HG03521 (cell line): ENCODE measurements around the gene NFIX.

Source experiments
- ATAC-seq: cut with Tn5 transposase; IDR thresholded peaks from one replicate; pipeline ENCODE4 v1.9.1; 2021; ENCODE audit warnings: mild to moderate bottlenecking, moderate library complexity; ENCODE audit not compliant: unreplicated experiment

NFIX gene

DNA sequence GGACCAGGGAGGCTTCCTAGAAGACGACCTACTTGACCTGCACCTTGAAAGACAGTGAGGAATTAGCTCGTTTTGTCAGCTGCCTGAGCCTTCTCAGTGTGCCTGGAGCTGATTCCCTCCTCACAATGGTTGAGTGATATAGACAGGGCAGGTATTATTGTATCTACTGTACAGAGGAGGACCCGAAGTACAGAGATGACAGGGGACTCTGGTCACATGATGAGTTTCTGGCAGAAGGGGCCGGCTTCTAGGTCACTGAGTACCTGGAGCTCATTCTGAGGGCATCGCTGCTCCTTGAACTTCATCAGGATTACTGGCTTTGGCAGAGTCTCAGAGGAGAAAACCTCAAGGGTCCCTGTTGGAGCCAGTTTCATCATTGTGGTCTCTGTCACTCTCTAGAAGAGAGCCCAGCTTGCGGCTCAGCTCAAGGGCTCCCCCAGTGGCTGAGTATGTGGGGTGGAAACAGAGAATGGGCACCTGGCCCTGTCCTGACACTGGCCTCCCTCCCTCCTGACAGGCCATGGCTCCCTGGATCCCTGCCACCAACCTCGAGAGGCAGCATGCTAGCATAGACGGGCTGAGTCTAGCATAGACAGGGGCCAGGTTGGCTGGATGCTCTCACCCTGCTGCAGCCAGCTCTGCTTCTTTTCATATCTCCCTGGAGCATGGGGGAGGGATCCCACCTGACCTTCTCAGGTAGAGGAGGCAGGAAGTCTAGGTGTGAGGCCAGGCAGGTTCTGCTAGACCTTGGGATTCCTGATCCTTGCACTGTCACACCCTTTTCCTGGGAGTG lies 38.7 kb downstream of the NFIX start:
- ATAC-seq, result no peak

DNA sequence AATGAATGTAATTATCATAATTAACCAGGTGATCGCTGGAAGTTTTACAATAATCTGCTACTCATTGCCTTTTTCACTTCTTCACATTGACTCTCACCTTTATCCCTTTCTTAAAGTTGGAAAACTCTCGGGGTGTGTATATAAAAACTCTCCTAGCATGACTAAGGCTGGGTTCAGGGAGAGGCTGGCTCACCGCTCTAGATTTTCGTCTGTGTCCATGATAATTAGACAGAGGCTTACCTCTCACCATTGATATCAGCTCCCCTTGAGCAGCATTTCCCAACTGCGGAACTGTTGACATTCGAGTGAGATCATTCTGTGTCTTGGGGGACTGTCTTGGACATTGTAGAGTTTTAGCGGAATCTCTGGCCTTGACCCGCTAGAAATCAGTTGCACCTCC lies 39.4 kb downstream of the NFIX start:
- ATAC-seq, result no peak

DNA sequence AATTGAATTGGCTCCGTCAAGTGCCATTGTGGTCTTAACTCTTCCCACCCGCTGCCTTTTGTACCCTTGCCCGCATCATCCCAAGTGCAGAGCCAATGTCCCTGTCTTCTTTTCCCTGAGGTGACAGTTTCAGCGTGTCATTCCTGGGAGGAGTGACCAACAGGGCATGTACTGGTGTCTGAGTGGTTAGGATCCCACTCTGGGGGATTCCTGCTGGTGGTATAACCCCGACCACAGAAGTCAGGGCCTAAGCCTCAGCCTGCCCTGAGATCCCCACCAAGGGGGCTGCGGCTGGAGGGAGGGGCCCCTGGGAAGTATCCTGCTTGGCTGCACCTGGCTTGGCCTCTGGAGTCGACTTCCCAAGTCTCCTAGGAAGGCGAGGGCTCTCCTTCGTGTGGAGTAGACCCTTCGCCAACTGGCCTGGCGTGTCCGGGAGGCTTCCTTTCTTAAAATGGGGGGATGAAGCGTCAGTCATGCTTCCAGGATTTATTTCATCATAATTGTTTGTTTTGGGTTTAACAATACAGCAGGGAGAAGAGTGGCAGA lies 40.6 kb downstream of the NFIX start:
- ATAC-seq, result no peak

DNA sequence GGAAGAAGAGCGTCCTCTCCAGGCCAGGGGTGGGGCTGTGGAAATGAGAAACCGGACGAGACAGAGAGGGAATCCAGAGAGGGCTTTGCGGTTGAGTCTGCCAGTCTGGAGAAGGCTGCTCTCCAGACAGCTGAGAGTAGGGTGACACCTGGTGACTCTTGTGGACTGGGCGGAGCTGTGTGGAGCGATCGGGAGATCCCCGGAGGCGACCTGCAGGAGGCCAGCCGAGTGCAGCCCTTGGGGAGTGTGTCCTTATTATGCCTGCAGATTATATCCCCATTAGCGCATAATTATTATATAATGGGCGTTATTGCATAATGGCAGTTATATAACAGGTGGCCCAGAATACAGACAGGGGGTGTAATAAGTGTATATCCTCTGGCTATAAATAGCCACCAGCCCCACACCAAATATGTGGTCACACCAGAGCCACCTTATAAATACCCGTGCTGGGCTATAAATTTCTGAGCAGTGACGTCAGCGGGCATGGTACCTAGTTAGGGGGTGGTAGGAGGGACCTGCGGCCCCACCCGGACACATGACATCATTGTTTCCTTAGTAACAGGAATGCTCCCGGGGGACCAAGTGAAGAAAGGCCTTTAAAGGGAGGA lies 41.2 kb downstream of the NFIX start:
- no peak for ATAC-seq

DNA sequence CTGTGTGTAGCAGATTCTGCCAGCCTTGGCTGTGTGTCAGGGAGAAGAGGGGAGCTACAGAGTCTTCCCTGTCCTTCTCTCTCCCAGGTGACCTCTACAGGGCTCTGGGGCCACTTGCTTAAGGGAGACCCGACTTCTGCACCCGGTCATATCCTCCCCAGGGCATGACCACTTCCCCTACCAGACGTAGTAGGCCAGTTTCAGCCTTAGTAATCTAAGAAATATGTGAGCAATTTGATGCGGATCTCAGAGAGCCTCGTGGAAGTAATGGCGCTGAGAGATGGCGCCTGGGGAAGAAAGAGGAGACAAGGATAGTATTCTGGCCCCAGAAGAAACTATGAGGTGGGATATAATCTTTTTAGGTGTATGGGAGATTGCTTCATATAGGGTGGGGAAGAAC lies 41.9 kb downstream of the NFIX start:
- ATAC-seq, result no peak

DNA sequence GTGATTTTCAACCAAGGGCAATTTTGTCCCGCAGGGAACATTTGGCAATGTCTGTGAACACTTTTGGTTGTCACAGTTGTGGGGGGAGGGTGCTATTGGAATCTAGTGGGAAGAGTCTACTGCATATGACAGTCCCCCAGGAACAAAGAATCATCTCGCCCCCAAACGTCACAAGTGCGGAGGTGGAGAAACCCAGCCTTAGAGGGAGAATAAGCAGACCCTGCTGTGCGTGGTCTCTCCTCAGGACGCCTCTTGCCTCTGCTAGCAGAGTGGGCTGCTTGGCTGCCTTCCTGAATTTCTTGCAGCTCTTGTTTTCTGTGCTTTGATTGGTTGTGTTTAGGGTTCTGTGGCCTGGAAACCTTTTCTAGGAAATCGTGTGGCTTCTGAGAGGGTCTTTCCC lies 42.5 kb downstream of the NFIX start:
- ATAC-seq, result no peak

DNA sequence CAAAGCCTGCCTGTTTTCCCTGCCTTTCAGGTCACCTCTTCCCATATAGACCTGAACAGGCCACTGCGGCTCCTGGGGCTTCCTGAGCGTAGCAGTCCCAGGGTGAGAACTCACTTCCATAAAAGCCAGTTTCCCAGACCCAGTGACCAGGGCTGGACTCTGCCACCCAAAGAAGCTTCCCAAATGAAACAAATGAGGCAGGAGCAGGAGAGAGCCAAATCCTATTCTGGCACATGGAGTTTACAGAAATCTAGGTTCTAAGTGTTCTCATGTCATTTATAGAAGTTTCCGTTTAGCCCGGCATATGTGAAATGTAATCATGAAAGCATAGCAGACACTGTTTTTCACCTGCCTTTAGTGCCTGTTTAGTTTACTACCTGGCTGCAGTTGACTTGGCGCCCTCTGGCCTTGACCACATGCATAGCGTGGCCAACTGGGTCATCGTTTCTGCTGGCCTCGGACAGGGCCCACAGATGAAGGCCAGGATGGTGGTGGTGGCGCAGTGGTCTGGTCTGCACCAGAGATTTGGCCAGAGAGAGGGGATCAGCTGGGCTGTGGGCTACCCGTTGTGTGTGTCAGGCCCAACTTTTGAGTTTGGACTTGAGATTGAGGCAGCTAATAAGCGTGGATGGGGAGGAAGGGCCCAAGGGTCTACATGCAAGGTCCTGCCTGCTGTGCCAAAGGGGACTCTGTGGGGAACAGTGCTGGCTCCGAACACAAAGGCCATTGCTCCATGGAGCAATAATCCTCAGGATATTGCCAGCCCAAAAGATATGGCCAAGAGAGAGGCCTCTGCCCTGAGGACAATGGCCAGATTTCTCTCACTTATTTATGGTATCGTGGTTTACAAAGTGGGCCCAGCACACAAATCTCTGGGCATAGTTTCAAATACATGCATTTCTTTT lies 43.3 kb downstream of the NFIX start:
- ATAC-seq, result no peak

DNA sequence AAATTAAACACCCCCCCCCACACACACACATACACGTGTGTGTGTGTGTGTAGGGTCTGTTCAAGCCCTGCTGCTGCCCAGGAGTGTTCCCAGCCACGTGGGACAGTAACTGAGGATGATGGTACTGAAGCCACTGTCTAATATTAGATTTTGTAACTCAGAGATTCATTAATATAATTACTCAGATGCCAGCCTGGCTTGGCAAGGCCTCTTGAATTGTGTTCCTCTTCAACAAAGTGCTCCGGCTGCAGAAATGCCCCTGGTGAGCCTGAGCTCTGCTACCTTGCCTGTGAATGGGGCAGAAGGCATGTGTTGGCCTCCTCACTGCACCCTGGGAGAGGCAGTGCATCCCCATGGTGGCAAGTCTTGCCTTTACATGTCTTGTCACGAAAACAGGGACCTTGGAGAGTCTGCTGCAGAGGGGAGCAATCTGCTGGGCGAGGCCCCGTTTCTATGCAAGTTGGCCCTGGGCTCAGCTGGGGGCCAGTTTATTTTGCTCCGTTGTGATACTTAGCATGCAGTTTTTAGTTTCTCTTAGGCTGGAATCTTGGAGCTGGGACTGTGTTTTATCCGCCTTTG lies 44.0 kb downstream of the NFIX start:
- ATAC-seq, result no peak

DNA sequence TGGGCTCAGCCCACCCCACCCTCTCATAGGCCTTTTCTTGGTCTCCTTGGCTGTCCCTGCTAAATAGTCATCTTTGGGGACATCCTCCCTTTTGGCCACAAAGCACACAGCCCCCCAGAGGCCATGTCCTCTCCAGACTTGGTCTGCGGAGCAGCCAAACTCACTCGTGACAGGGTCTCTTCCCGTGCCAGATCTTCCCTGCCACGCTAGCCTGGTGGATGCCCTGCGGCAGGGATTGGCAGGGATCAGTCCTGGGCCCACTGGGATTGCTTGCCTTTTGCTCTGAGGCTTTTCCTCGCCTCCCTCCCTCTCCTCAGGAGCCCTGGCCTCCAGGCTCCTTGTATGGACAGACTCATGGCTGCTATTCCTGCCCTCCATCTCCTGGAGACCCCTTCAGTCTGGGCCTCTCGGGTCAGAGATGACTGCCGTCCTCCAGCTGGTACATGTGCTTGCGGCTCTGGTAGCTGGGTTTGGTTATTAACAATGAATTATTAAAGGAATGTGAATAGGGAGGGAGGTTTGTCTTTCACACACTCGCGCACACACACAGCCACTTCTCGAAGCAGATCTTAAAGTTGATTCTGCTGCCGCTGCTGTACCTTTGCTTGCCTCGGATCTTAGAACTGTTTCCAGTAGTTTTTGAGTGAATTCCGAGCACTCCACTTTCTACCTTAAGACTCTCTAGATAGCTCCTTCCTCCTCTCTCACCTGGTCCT lies 45.1 kb downstream of the NFIX start:
- ATAC-seq, result no peak

DNA sequence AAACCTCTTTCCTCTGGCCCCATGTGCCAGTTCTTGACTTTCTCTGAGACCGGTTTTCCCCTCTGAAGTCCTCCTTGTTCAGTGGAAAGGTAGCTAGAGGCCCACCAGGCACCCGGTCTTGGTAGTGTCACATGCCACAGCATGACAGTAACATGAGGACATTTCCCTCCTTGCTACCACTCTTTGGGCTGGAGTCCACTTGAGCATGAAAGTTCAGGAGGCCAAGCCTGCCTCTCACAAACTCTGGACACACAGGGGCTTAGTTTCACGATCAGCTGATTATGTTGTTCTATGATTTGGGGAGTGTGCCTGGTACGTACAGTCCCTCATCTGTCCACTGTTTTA lies 45.6 kb downstream of the NFIX start:
- ATAC-seq, result no peak

DNA sequence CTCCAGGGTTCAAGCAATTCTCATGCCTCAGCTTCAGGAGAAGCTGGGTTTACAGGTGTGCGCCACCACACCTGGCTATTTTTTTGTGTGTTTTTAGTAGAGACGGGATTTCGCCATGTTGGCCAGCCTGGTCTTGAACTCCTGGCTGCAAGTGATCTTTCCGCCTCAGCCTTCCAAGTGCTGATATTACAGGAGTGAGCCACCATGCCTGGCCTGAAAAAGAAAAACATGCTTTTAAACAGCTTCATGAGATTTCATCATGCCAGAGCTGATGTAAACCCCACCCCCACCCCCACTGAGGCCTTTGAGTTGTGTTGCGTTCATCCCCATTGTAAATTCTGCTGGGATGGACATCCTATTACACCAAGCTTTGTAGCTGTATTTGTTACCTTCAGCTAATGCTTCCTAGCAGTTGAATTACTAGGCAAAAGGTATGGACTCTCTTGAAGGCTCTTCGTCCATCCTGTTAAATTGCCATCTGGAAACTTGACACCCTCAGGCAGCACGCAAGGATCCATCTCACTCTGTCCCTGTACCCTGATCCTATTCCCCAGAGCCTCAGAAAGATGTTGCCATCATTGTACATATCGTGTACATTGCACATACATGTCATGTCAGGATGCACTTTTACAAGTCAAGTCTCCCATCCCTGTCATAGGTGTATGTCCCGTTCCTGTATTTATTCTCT lies 47.3 kb downstream of the NFIX start:
- ATAC-seq, result no peak

DNA sequence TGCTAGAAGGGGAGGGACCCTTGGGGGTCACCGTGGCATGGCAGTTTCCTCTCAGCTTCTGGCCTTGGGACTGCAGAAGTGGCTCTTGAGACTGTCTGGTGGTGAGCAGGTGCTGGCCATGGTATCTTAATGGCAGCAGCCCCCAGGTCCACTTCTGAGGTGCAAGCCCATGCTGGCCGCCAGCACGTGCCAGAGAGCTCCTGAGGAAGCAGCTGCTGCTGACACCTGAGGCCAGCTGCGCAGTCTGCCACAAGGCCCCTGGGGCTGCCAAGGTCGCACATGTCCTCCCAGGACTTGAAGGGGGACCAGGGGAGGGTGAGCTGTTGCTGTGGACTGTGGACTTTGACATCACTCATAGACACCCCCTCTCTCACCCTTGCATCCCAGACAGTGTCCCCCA lies 48.0 kb downstream of the NFIX start:
- ATAC-seq, result no peak

DNA sequence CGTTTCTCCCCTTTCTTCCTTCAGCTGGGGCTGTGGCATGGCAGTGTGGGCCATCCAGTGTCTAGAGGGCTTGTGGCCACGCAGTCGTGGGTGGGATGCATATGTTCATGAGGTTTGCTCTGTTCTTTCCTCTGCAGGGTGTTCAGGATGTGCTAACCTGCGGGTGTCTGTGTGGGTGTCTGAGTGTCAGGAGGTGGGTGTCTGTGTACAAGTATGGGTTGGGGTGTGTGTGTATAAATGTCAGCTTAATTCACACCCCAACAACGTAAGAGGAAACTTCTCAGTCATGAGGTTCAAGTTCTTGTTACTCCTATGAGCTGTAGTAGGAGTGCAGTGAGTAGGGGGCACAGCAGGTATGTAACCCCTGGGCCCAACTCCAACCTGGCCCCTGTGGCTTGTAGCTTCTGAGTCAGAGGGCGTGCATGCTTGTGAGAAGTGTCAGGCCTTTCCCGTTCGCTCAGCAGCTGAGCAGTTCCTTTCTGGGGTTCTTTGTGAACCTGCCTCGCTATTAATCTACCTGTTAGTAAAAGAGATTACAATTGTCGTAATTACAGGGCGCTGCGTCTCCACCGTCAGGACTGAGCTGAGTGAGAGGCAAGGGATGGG lies 49.1 kb downstream of the NFIX start:
- no peak for ATAC-seq

DNA sequence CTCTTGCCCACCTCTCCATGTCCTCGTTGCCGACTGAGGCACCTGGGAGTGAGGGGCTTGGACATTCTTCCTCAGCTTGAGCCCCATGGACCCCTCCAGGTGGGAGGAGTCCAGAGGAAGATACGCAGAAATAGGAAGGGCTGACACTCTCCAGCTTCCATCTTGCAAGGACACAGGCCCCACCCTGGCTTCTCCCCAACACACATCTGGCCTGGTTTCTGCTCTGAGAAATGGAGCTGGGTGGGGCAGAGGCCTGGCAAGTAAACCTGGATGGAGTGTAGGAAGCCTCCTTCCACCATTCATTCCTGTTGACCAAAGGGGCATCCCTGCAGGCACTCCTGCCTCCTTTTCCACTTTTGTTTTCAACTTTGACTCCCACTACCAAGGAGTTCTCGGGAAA lies 50.5 kb downstream of the NFIX start:
- ATAC-seq, result no peak

DNA sequence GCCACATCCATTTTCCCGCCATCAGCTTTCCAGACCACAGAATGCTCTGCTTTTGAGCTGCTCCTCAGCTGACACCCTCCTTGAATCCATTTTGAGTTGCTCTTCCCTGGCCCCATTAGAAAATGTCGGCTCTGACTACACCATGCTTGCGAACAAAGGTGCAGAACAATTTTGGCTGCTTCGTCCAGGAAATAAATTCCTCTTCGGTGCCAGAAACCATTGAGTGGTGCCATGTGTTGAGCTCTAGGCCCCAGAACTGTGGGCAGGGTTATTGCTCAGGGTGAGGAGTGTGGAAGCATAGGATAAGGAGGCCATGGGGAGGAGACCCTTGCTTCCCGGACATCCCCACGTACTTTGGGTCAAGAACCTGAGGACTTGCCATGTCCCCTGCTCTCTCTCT lies 52.1 kb downstream of the NFIX start:
- no peak for ATAC-seq

DNA sequence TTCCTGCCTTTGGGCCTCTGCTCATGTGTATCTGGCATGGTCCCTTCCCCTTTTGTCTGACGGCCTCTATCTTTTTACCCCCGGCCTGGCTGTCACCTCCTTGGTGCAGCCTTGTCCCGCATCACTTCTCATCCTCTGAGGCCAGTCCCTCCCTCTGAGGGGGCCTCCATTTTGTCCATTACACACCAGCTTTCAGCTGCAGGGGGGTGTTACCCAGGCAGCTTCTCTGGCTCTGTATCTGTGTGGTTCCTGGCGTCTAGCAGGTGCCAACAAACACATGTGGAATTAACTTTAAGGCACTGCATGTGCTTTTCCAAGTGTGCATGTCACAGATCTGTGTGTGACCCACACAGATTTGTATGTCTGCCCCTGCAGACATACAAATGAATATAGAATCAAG lies 55.0 kb downstream of the NFIX start:
- ATAC-seq, result no peak

DNA sequence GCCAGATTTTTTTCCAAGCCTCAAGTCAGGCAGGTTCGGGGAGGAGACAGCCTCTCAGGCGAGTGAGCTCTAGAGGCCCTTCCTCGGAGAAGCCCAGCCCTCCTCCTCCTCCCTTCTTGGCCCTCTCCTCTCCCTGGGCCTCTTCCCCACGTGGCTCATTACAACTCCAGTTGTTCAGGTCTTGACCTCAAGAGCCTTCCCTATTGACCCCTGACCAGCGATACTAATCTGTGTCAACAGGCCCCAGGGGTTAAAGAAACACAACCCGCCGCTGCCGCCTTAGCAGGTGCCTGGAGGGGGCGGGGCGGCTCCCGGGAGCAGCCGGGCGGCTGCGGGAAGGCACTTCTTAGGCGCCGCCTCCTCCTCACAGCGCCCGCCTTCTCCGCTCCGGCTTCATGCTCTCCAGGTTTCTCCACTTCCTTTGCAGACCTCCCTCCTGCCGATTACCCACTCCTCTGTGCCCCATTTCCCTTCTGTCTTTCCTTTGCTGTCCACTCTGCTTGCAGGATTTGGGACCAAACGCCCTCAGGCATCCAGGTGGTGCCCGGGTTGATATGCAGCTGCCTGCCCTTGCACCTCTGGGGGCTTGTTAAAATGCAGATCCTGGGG lies 56.4 kb downstream of the NFIX start:
- ATAC-seq, result no peak

DNA sequence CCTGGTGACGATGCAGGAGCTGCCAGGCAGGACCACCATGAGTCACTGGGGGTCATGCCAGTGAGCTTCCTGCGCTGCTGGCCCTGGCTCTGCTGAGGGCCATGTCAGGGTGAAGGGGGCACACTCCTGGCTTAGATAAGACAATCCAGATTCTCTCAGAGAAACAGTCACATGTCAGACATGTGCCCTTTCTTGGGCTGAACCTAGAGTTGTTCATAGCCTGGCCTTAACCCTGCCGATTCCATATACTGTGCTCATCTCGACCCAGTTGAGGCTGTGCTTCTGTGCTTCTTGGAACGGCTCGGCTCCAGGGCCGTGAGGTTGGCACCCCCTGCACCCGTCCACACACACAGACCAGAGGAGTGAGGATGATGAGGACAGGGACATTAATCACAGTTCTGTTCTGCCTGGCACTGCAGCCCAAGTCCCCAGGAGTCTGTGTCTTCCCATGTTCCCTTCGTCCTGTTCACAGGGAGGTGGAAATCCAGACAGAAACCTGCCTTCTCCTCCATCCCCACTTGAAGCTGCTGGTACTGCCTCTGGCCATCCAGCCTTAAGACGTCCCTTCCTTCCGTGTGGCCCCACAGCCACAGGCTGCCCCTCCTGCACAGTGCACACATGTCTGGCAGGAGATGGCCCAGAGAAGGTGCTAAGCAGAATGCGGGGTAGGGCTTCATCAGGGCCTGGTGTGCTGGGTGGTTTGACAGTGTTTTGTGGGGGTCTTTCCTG lies 57.3 kb downstream of the NFIX start:
- ATAC-seq, result no peak

DNA sequence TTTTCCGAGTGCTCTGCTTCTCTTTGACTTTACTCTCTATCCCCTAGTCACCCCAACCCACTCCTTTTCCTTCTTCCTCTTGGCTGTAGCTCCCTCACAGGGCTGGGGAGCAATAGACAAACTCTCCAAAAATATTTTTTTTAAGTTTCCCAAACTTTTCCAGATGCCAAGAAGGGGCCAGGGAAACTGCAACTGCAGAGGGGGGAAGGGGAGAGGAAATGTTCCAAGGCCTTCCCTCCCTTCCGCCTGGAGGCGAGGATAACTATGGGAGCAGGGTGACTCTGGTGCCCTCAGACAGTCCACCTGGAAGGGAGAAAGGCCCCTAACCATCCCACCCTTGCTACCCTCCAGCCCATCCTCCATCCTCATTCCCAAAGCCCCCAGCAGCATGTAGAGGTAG lies 58.0 kb downstream of the NFIX start:
- ATAC-seq, result no peak
